K562 (cell line): ENCODE data around the gene TULP1. TPM values are rescaled to one million over a fixed set of nuclear protein-coding genes. Genes with fewer than 3 reads are reported as not detected.

Experiments
- CBFA2T3 ChIP-seq: fragments of 450-650 bp; IDR thresholded peaks from 2 replicates; pipeline ENCODE4 v1.6.1; 2017
- ELF1 ChIP-seq: fragments of 200-800 bp; sonication (Bioruptor generic); IDR thresholded peaks from 2 replicates; pipeline ENCODE4 v1.6.1; 2016; ENCODE audit warnings: missing genetic modification characterization, missing compliant biosample characterization
- ERF ChIP-seq: fragments of 450-650 bp; formaldehyde crosslinking; IDR thresholded peaks from 2 replicates; pipeline ENCODE4 v1.4.0; 2020; ENCODE audit warnings: mild to moderate bottlenecking, mixed read lengths
- FOXK2 ChIP-seq, 2 experiments: fragments of 450-650 bp; IDR thresholded peaks in 1 of 2; conservative IDR thresholded peaks in 1 of 2; 2 replicates each; pipeline ENCODE4 v1.6.1; 2016; ENCODE audit warnings: low read depth in 2 of 2, mild to moderate bottlenecking in 1 of 2
- FUS ChIP-seq: fragments of 200-400 bp; formaldehyde crosslinking; optimal IDR thresholded peaks from 2 replicates; pipeline ENCODE3; 2017; ENCODE audit warnings: low read depth, low read length
- MXI1 ChIP-seq: IDR thresholded peaks from 2 replicates; pipeline ENCODE4 v1.6.1; 2011; ENCODE audit warnings: low read depth, mild to moderate bottlenecking, improper control_type of control experiment, low read length
- NR3C1 ChIP-seq: sonication (generic); formaldehyde crosslinking; IDR thresholded peaks from 2 replicates; pipeline ENCODE4 v1.8.1; 2022; ENCODE audit warnings: missing genetic modification reagents
- PCBP1 ChIP-seq: fragments of 200-400 bp; formaldehyde crosslinking; IDR thresholded peaks from 2 replicates; pipeline ENCODE4 v1.6.1; 2018; ENCODE audit warnings: mild to moderate bottlenecking, low read depth, low read length; ENCODE audit not compliant: poor library complexity, severe bottlenecking
- POLR2G ChIP-seq: fragments of 200-400 bp; formaldehyde crosslinking; IDR thresholded peaks from 2 replicates; pipeline ENCODE4 v1.6.1; 2017; ENCODE audit warnings: low read depth, mild to moderate bottlenecking, antibody characterized with exemption, low read length, moderate library complexity
- RBM34 ChIP-seq: fragments of 200-400 bp; formaldehyde crosslinking; IDR thresholded peaks from 2 replicates; pipeline ENCODE4 v1.6.1; 2018; ENCODE audit warnings: low read length, borderline replicate concordance; ENCODE audit not compliant: insufficient read depth
- RERE ChIP-seq: sonication (generic); formaldehyde crosslinking; IDR thresholded peaks from 2 replicates; pipeline ENCODE4 v1.8.0; 2023; ENCODE audit warnings: missing genetic modification reagents, mild to moderate bottlenecking, borderline replicate concordance
- RFX7 ChIP-seq: fragments of 250-450 bp; sonication (Bioruptor Pico); IDR thresholded peaks from 2 replicates; pipeline ENCODE4 v1.5.1; 2021; ENCODE audit warnings: mild to moderate bottlenecking
- YY1 ChIP-seq, 3 experiments: IDR thresholded peaks; 2 replicates each; pipeline ENCODE4 v1.6.1; 2011; ENCODE audit warnings: low read length in 2 of 3, mild to moderate bottlenecking in 2 of 3, moderate library complexity in 2 of 3, borderline replicate concordance in 1 of 3, control low read depth in 1 of 3, low read depth in 1 of 3; ENCODE audit not compliant: insufficient read depth in 3 of 3, insufficient replicate concordance in 2 of 3, control insufficient read depth in 1 of 3, insufficient read length in 1 of 3; ENCODE audit errors: extremely low read depth in 1 of 3
- ZNF23 ChIP-seq: fragments of 250-450 bp; sonication (Bioruptor Pico); IDR thresholded peaks from 2 replicates; pipeline ENCODE4 v1.4.0; 2020; ENCODE audit warnings: mild to moderate bottlenecking
- ZNF445 ChIP-seq: fragments of 250-450 bp; sonication (Bioruptor Pico); IDR thresholded peaks from 2 replicates; pipeline ENCODE4 v1.4.0; 2020; ENCODE audit warnings: low read depth, mild to moderate bottlenecking, moderate library complexity
- polyA plus RNA-seq, 8 experiments: library from polyadenylated mRNA; depleted of rRNA in 4 of 8; stranded (reverse) in 5 of 8; unstranded in 3 of 8; fragments of >200 nt; fragmentation: Nextera tagmentation in 2 of 8; fragmentation: Illumina TruSeq in 1 of 8; extraction: Ambion mirVana in 2 of 8; extraction: Trizol in 1 of 8; gene quantifications; 2 replicates each; pipeline versions ENCODE4 v1.2.1 to v1.2.3, GENCODE V29; 2011 to 2014; ENCODE audit warnings: inconsistent platforms in 1 of 8, missing spikeins in 1 of 8
- total RNA-seq, 7 experiments: library from RNA; depleted of rRNA in 6 of 7; stranded (reverse); fragments of >200 nt in 6 of 7; fragmentation: Illumina TruSeq in 2 of 7; extraction: Trizol in 2 of 7; gene quantifications; 2 replicates each; pipeline versions ENCODE4 v1.2.1 to v1.2.3, GENCODE V29; 2011 to 2021; ENCODE audit warnings: low replicate concordance in 1 of 7
- TF ChIP-seq, protein P1 (sequence below): sonication (generic); formaldehyde crosslinking; IDR thresholded peaks from 2 replicates; pipeline ENCODE4 v1.8.0; 2022; ENCODE audit warnings: mild to moderate bottlenecking, missing genetic modification reagents

TULP1 gene
- total and polyA plus RNA-seq, 9 of the 15 experiments (the other 6 are each of a cell fraction or from before 2014, with no cell fraction given), result 0.06 to 0.17 (median 0.09) TPM; not detected in 6

DNA sequence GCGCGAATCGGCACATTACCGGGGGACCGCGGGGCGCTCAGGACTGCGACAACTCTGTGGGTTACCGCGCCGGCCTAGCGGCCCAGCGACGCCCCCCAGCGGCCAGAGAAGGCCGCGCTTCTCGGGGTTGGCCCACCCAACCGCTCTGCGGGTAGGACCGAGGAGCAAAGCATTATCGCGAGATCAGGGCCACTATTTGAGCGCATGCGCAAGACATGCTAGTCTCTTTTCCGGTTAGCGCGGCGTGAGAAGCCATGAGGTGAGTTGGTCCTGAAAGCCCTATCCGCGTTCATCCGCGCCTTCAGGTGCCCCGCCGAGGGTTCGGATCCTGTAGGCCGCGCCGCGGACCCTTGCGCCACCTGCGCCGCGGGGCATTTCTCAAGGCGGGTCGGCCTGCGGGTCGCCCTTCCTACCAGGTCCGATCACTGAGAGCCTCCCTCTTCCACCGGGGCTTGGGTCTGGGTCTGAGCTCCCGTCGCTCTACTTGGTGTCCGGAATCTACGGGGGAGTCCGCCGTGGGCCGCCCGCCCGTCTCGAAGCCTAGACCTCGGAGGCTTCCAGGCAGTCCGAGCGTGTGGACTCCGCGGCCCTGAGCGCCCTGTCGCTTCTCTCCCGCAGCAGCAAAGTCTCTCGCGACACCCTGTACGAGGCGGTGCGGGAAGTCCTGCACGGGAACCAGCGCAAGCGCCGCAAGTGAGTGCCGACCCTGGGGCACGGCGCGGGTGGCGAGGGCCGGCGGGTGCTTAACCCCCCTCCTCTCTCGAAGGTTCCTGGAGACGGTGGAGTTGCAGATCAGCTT is 44.3 kb downstream of the TULP1 start, which contains the start of gene RPL10A (continued):
- TF ChIP-seq, protein P1, sequence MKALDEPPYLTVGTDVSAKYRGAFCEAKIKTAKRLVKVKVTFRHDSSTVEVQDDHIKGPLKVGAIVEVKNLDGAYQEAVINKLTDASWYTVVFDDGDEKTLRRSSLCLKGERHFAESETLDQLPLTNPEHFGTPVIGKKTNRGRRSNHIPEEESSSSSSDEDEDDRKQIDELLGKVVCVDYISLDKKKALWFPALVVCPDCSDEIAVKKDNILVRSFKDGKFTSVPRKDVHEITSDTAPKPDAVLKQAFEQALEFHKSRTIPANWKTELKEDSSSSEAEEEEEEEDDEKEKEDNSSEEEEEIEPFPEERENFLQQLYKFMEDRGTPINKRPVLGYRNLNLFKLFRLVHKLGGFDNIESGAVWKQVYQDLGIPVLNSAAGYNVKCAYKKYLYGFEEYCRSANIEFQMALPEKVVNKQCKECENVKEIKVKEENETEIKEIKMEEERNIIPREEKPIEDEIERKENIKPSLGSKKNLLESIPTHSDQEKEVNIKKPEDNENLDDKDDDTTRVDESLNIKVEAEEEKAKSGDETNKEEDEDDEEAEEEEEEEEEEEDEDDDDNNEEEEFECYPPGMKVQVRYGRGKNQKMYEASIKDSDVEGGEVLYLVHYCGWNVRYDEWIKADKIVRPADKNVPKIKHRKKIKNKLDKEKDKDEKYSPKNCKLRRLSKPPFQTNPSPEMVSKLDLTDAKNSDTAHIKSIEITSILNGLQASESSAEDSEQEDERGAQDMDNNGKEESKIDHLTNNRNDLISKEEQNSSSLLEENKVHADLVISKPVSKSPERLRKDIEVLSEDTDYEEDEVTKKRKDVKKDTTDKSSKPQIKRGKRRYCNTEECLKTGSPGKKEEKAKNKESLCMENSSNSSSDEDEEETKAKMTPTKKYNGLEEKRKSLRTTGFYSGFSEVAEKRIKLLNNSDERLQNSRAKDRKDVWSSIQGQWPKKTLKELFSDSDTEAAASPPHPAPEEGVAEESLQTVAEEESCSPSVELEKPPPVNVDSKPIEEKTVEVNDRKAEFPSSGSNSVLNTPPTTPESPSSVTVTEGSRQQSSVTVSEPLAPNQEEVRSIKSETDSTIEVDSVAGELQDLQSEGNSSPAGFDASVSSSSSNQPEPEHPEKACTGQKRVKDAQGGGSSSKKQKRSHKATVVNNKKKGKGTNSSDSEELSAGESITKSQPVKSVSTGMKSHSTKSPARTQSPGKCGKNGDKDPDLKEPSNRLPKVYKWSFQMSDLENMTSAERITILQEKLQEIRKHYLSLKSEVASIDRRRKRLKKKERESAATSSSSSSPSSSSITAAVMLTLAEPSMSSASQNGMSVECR, result peak; percentile 82
- no peak for TF ChIP-seq ZNF23
- TF ChIP-seq CBFA2T3, result 0 out of 2 replicates have a peak, but pooled peaks have one; percentile 13
- peak; percentile 87 for TF ChIP-seq ELF1 (tag)
- TF ChIP-seq YY1 (IDR thresholded peaks at IDR 0.05; ENCODE audit: borderline replicate concordance in 1 of 3, control insufficient read depth in 1 of 3, extremely low read depth in 1 of 3, insufficient read depth in 3 of 3, insufficient read length in 1 of 3, insufficient replicate concordance in 2 of 3, low read depth in 1 of 3, low read length in 2 of 3), result peak in 2 of 3 experiments; percentile 58 to 71
- peak; percentile 69; the same call in 1 of the 2 replicates for TF ChIP-seq MXI1
- TF ChIP-seq FUS, result peak; percentile 69
- peak; percentile 19; the same call in 1 of the 2 replicates for TF ChIP-seq ERF (CRISPR knock-in tag)
- 0 out of 2 replicates have a peak, but pooled peaks have one; percentile 65 for TF ChIP-seq NR3C1 (CRISPR knock-in tag)
- peak; percentile 98 for TF ChIP-seq POLR2G
- TF ChIP-seq RFX7 (CRISPR knock-in tag), result no peak
- no peak; the same call in 1 of the 2 replicates for TF ChIP-seq RERE (CRISPR knock-in tag)
- TF ChIP-seq PCBP1, result peak; percentile 75
- no peak for TF ChIP-seq ZNF445 (CRISPR knock-in tag)
- TF ChIP-seq RBM34, result no peak
- no peak; a peak in 1 of 4 replicates for TF ChIP-seq FOXK2 (conservative IDR thresholded peaks at IDR 0.05 in 1 of 2, IDR thresholded peaks at IDR 0.05 in 1 of 2; ENCODE audit: low read depth in 2 of 2)
